Gastroesophageal sphincter (tissue), 4 donors: ENCODE data around the gene GDAP2. TPM values are rescaled to one million over a fixed set of nuclear protein-coding genes. Genes with fewer than 3 reads are reported as not detected.

Experiments
- ATAC-seq: fragments of 150-250 bp; one replicate; pipeline ENCODE4 v1.9.1; 2016; ENCODE audit warnings: mild to moderate bottlenecking, moderate library complexity
- H3K27ac ChIP-seq, 4 donors: fragments of 200-600 bp; sonication (generic) in 3 of 4; 1 replicate in 3 of 4; 2 replicates in 1 of 4; pipeline ENCODE4 v1.5.1; 2016 to 2019
- H3K27me3 ChIP-seq: fragments of 200-600 bp; sonication (generic); one replicate; pipeline ENCODE4 v1.5.1; 2019
- H3K36me3 ChIP-seq, 2 donors: fragments of 200-600 bp; sonication (generic); one replicate each; pipeline ENCODE4 v1.5.1; 2019; ENCODE audit warnings: control low read depth in 1 of 2
- H3K4me1 ChIP-seq, 3 donors: fragments of 200-600 bp; sonication (generic); 1 replicate in 2 of 3; 2 replicates in 1 of 3; pipeline ENCODE4 v1.5.1; 2016 to 2019; ENCODE audit warnings: control low read depth in 2 of 3
- H3K4me3 ChIP-seq, 2 donors: fragments of 200-600 bp; sonication (generic); one replicate each; pipeline ENCODE4 v1.5.1; 2019; ENCODE audit warnings: mild to moderate bottlenecking in 1 of 2, moderate library complexity in 1 of 2
- H3K9me3 ChIP-seq, 3 donors: fragments of 200-600 bp; sonication (generic); one replicate each; pipeline ENCODE4 v1.5.1; 2017 to 2019; ENCODE audit warnings: control low read depth in 2 of 3
- CTCF ChIP-seq, 4 experiments: fragments of 200-600 bp in 2 of 4; fragments of 450-650 bp in 2 of 4; sonication (generic) in 1 of 4; IDR thresholded peaks; one replicate each; pipeline ENCODE4 v1.5.1; 2017 to 2019; ENCODE audit warnings: antibody characterized with exemption in 4 of 4, mild to moderate bottlenecking in 2 of 4, moderate library complexity in 2 of 4
- EP300 ChIP-seq: sonication (generic); formaldehyde crosslinking; IDR thresholded peaks from one replicate; pipeline ENCODE4 v1.6.1; 2017; ENCODE audit warnings: antibody characterized with exemption, mild to moderate bottlenecking
- POLR2A ChIP-seq, 2 donors: fragments of 450-650 bp; IDR thresholded peaks; one replicate each; pipeline ENCODE4 v1.6.1; 2017; ENCODE audit warnings: antibody characterized with exemption in 2 of 2, mild to moderate bottlenecking in 2 of 2, moderate library complexity in 1 of 2
- POLR2AphosphoS5 ChIP-seq: sonication (generic); formaldehyde crosslinking; IDR thresholded peaks from one replicate; pipeline ENCODE4 v1.6.1; 2017; ENCODE audit warnings: antibody characterized with exemption
- WGBS, 2 donors: methylation state at CpG; one replicate each; pipeline ENCODE4 v1.1.5; 2018; ENCODE audit warnings: low coverage in 1 of 2; 5-methylcytosine and 5-hydroxymethylcytosine counted together
- total RNA-seq, 4 donors: library from RNA; depleted of rRNA; stranded (reverse); fragments of >200 nt; gene quantifications; one replicate each; pipeline ENCODE4 v1.1.0, GENCODE V29; 2016

Gene GDAP2
- total RNA-seq, result 10 to 100 TPM; 23.6 to 37.4 (median 31.2) TPM

- H3K4me3 ChIP-seq, result peak within 1 kb of the TSS; percentile 62 to 75
- peaks cover 8 to 47% (median 17%) of the 10 kb centered on the region in 3 donors for H3K4me1 ChIP-seq
- no peaks in the 10 kb centered on the region for H3K9me3 ChIP-seq
- H3K27ac ChIP-seq, result peak within 1 kb of the TSS; percentile 62 to 92 (median 84)
- peaks cover 0 to 11% of the 10 kb centered on the region in 2 donors for H3K36me3 ChIP-seq
- WGBS, 2 donors, result 0% methylated on average over 7 of the region's 64 CpGs; no CpG with 5 or more reads in 1 of the 2 donors
- peak; percentile 99 for ATAC-seq
- no peaks in the 10 kb centered on the region for H3K27me3 ChIP-seq
- TF ChIP-seq POLR2A (IDR thresholded peaks at IDR 0.05) (peak; percentile 44 to 49), EP300 (no peak), POLR2AphosphoS5 (peak; percentile 64)
These were observed at the start of gene GDAP2, which contains the start of gene WDR3 for GRCh38 chr1:117929343-117930172. GDAP2 (minus strand) TSS chr1:117929621; CDS start chr1:117920357, 9,264 bp downstream. WDR3 (plus strand) TSS chr1:117929739; CDS start chr1:117933320, 3,581 bp downstream.

GRCh38 chr1:117976381-117976780 is 47.0 kb upstream of the GDAP2 start:
- no peak for ATAC-seq
- no peaks in the 10 kb centered on the region for H3K36me3 ChIP-seq
- no peak for TF ChIP-seq POLR2AphosphoS5
- no peak for TF ChIP-seq POLR2A (IDR thresholded peaks at IDR 0.05)
- no peak for TF ChIP-seq EP300
- TF ChIP-seq CTCF (IDR thresholded peaks at IDR 0.05), result no peak
- H3K9me3 ChIP-seq, result no peaks in the 10 kb centered on the region
- H3K4me3 ChIP-seq, result no peak overlapping the region
- H3K27me3 ChIP-seq, result no peaks in the 10 kb centered on the region
- no peaks in the 10 kb centered on the region for H3K4me1 ChIP-seq
- H3K27ac ChIP-seq, result no peak overlapping the region
- 100% methylated on average over 2 of the region's 3 CpGs; no CpG with 5 or more reads in 1 of the 2 donors for WGBS, 2 donors

DNA sequence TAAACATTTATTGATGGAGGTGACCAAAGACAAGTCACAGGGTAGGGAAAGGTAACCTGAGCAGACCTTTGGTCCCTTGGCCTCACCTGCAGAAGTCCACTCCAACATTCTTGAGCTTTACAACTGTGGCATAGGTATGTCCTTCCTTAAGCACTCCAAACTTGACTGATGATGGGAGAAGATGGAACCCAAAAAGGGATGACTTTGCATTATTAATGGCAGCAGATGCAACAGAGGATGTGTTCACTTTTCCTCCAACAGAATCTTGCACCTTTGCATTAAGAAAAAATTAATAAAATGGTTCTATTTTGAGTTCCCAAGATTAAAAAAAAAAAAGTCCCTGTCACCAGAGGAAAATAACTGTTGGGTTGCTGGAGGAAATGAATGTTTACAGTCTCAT is 42.4 kb upstream of the GDAP2 start:
- no peaks in the 10 kb centered on the region for H3K4me1 ChIP-seq
- no peaks in the 10 kb centered on the region for H3K9me3 ChIP-seq
- H3K27ac ChIP-seq, result no peak overlapping the region
- no peaks in the 10 kb centered on the region for H3K27me3 ChIP-seq
- H3K4me3 ChIP-seq, result no peak overlapping the region
- H3K36me3 ChIP-seq, result no peaks in the 10 kb centered on the region
- no peak for ATAC-seq
- TF ChIP-seq EP300 (no peak), CTCF (IDR thresholded peaks at IDR 0.05) (no peak), POLR2A (IDR thresholded peaks at IDR 0.05) (no peak), POLR2AphosphoS5 (no peak)

DNA sequence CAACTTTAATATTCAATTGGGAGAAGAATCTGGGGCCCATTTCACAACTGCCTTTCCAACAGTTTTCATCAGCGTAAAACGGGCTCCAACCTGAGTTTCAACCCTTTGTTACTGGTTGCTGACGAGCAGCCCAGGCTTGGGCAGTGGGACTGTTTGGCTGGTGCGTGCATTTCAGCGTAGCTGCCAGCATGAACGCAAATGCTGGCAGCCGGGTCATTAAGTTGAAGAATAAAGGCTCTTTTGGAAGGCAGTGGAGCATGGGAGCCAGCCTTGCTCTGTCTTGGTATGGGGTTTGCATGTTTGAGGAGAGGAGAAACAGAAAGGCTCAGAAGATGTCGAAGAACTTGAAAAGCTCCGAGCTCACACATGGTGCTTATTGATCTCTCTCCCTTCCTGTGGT is 40.8 kb upstream of the GDAP2 start:
- H3K4me1 ChIP-seq, result no peaks in the 10 kb centered on the region
- 77 to 80% methylated on average over 8 of the region's 9 CpGs for WGBS, 2 donors
- no peaks in the 10 kb centered on the region for H3K9me3 ChIP-seq
- H3K36me3 ChIP-seq, result no peaks in the 10 kb centered on the region
- TF ChIP-seq POLR2AphosphoS5 (no peak), CTCF (IDR thresholded peaks at IDR 0.05) (no peak), EP300 (no peak), POLR2A (IDR thresholded peaks at IDR 0.05) (no peak)
- no peak overlapping the region for H3K4me3 ChIP-seq
- no peak overlapping the region for H3K27ac ChIP-seq
- H3K27me3 ChIP-seq, result no peaks in the 10 kb centered on the region
- no peak for ATAC-seq

GRCh38 chr1:117967881-117968280 is 38.5 kb upstream of the GDAP2 start:
- Histone ChIP-seq H3K9me3 (no peaks in the 10 kb centered on the region), H3K4me3 (no peak overlapping the region), H3K27me3 (no peaks in the 10 kb centered on the region), H3K36me3 (peaks cover 0 to 2% of the 10 kb centered on the region in 2 donors), H3K4me1 (no peaks in the 10 kb centered on the region), H3K27ac (no peak overlapping the region)
- TF ChIP-seq EP300 (no peak), POLR2AphosphoS5 (no peak), POLR2A (IDR thresholded peaks at IDR 0.05) (no peak), CTCF (IDR thresholded peaks at IDR 0.05) (no peak)
- no peak for ATAC-seq
- WGBS, 2 donors, result 0% methylated on average over 1 of the region's 1 CpG
